HG03460 (cell line): ENCODE results near the gene MC4R.
"Not testable (repeated sequence)": the region's sequence is repeated elsewhere in the genome, so short reads cannot be mapped to it uniquely, and the experiment has no call there.

ENCODE experiments used
- ATAC-seq: cut with Tn5 transposase; IDR thresholded peaks from one replicate; pipeline ENCODE4 v1.9.1; 2021; ENCODE audit not compliant: unreplicated experiment

MC4R gene

DNA sequence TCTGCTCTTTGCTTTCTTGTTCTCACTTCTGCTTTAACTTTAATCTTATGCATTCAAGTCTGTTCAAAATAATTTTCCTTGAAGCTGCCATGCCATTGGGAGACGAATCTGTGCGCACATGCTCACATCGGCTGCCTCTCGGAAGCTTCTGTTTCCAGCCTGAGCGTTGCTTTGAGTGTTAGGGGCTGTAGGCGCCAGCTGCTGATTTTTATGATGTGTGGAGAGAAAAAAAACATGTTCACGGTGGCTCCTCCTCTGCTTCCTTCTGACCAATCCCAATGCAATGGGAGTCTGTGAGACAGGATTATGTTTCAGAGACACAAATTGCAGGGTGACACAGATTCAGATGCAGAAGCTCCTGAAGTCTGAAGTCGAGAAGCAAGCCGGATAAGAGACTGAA is at the start of gene MC4R:
Gene MC4R (minus strand): TSS at position 180 of the 400 bp plus-strand sequence. CDS start 426 bp downstream, outside the sequence.
- ATAC-seq, result no peak

DNA sequence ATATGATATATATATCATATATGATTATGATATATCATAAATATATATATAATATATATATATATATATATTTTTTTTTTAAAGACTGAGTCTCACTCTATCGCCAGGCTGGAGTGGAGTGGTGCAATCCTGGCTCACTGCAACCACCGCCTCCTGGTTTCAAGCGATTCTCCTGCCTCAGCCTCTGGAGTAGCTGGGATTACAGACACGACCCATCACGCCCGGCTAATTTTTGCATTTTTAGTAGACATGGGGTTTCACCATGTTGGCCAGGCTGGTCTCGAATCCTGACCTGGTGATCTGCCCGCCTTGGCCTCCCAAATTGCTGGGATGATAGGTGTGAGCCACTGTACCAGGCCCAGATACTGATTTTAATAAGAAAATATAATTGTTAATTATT is 49.7 kb upstream of the MC4R start:
- ATAC-seq, result not testable (repeated sequence)

GRCh38 chr18:60421356-60422118 is 49.0 kb upstream of the MC4R start:
- ATAC-seq, result no peak

DNA sequence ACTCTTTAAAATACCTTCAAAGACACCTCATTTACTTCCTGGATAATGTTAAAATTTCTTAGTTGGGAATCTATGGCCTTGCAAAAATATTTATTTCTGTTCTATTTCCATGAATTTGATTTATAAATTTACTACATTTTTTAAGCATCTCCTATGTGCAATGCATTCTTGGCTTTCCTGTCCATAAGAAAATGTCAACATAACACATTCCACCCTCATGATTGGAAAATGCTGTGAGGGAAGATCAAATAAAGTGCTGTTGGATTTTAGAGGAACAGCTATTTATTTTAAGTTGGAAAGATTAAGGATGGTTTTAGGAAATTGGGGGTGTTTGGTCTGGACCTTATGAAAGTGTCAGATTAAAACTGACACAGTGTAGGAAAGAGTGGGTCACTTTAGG is 45.4 kb upstream of the MC4R start:
- no peak for ATAC-seq

DNA sequence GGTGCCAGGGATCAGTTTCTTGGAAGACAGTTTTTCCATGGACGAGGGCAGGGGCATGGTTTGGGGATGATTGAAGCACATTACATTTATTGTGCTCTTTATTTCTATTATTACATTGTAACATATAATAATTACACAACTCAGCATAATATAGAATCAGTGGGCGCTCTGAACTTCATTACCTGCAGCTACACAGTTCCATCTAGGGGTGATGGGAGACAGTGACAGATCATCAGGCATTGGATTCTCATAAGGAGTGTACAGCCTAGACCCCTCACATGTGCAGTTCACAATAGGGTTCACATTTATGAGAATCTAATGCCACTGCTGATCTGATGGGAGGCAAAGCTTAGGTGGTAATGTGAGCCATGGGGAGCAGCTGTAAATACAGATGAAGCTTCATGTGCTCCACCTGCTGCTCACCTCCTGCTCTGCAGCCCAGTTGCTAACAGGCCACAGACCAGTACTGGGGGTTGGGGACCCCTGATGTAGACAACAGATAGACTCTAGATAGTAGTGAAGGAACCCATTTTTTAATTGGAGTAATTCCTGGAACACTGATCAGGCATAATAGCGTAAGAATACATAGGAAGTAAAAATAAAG is 41.5 kb upstream of the MC4R start:
- peak; percentile 57 for ATAC-seq

DNA sequence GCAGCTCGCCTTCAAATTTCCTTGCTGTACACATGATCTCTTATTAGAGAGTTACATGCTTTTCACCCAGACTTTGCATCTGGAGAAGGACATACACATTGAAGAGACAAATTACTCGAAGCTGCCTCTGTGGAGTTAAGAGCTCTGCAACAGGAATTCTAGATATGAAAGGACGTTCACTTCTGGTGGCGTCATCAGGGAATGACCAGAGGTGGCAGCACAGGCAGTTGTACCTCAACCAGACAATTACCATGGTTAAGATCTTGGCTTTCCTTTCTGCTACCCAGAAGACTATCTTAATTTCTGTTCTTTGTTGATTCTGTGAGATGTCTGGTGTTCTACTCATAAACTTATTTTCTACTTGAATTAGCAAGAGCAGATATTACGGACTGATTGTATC is 39.1 kb upstream of the MC4R start:
- no peak for ATAC-seq

- ATAC-seq, result no peak
These were observed 34.1 kb upstream of the MC4R start for GRCh38 chr18:60406721-60407120.

DNA sequence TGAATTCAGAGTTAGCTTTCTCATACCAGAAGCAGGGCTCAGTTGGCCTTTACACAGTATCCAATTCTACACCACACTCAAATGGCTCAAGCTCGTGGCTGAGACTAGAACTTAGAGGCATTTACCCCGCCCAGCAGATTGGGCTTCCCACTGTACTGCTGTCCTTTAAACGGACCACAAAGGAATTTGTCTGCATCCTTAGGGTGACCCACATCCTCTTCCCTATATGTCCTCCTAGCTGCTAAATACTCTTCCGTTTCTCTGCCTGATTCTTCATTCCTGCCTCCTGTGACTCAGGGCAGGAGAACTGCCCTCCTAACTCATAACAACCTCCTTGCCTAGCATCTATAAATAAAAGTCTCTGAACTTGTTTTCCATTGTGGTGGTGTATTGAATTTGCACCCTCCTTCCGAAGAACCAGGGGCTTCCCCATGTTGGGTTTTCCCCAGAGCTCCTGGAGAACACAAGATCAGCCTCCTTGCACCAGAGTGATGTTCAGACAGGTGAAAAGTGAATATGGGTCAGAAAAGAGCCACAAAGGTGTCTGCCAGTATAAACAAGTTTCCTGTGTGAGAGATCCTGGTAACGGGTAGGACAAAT is 32.0 kb upstream of the MC4R start:
- no peak for ATAC-seq

GRCh38 chr18:60401346-60401745 is 28.8 kb upstream of the MC4R start:
- no peak for ATAC-seq

DNA sequence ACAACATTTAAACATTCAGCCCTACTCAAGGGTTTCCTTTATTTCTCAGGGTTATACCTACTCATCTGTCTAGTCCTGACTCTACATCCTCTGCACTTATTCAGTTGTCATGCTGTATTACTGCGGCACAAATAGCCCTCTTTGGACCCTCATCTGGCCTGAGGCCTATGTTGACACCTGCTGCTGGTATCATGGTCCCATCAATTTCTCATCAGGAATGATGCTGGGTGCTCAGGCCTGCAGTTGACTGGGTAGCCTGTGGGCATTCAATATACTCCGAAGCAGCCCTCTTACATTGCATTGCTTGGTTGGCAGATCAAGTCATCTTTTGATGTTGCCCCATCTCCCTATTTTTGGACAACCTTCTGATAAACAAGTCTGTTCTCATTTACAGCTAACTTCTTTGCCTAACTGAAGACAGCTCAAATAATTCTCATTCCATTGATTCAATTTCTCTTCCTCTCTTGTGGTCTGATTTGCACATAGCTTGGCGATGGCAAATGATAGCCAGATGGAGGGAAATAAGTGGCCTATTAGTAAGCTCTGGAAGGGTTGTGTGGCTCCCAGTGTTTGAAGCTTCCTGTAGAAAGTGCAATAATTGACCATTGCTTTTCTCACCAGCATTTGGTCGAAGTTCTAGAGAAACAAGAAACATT is 19.1 kb upstream of the MC4R start:
- no peak for ATAC-seq

DNA sequence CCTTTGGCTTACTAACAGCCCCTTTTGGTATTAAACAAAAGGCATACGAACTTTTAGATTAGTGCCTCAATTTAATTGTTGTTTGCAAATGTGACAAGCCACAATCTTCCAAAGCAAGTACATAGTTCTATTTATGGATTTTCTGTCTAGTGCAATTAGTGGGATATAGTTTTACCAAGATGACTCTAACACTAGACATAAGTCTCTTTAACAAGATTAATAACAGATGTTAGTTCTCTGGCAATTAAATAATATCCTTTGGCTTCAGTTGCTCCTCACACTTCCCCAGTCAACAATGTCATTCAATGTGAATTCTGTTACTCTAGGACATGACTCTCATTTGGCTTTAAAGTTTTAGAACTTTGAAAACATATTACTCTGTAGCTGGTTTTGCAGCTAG is 16.7 kb upstream of the MC4R start:
- ATAC-seq, result no peak

DNA sequence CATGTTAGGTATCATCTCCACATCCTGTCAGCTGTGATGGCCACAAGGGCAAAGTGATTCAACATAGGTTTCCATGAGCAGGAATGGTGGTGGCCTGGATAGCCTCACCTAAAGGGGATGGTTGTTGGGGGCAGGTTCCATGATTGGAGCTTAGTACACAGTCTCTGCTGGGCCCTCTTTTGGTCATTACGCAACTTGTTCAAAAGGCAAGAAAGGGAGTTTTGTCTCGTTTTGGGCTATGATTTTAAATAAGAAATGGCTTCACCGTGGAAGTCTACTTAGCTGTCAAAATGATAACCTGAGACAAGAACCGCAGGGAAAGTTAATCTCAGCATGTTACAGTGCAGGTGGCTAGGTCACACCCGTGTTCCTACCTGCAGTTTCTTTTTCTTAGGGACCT is 13.1 kb upstream of the MC4R start:
- ATAC-seq, result no peak

- no peak for ATAC-seq
These were observed 11.3 kb upstream of the MC4R start for GRCh38 chr18:60383893-60384292.

- ATAC-seq, result no peak
These were observed 5.3 kb upstream of the MC4R start for GRCh38 chr18:60377778-60378469.

DNA sequence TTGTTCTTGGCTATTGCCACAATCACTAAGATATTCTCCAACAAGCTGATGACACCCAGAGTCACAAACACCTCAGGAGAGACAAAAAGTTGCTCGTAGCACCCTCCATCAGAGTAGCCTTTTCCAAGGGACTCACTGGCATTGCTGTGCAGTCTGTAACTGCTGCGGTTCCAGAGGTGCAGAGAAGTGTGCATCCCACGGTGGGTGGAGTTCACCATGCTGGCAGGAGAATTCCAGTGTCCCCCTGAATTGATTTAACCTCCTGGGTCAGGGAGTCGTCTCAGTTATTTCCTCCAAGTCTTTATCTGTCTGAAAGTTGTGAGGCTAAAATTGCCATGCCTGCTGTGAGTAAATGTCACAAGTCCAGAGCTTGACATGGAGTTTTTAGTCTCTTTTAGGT is 443 bp downstream of the MC4R start:
- ATAC-seq, result no peak

- ATAC-seq, result no peak
These were observed 14.1 kb downstream of the MC4R start for GRCh38 chr18:60358516-60358915.

- ATAC-seq, result no peak
These were observed 21.6 kb downstream of the MC4R start for GRCh38 chr18:60350941-60351340.

DNA sequence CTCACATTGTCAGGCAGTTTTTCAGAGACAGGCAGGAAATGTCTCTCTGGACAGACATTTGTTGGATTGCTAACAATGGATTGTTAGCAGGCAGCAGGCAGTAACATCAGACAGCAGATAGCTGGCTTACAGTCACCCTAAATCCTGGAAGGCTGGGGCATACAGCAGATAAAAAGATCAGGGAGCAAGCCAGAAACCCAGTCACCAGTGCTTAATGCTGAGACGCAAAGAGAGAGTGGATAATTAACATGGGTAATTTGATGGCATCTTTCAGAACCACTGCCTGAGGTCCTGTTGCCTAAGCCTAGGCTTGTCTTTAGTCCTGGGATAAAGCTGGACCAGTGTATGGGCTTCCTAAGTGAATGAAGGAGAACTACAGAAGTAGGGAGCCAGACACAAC is 22.4 kb downstream of the MC4R start:
- no peak for ATAC-seq

GRCh38 chr18:60347526-60348045 is 25.0 kb downstream of the MC4R start:
- ATAC-seq, result no peak

DNA sequence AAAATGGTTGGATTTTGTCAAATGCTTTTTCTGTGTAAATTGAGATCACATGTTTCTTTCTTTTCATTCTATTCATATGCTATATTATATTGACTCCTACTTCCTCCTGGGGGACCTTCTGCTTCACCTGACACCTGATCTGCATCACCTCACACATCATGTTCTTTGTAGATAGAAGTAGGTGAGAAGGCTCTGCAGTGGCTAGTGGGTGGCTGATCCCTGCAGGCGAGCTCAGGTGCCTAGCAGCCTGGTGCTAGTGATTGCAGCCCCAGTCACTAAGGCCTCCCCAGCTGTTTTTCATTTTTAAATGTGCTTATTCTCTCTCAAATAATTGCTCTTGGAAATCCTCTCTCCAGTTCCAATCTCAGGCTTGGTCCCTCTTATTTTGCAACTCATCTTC is 33.6 kb downstream of the MC4R start:
- no peak for ATAC-seq

GRCh38 chr18:60331890-60332289 is 40.7 kb downstream of the MC4R start:
- no peak for ATAC-seq
